RWPE2 (cell line): Measurements from ENCODE around the gene OR9K2.

ENCODE experiments used
- ATAC-seq: fragments of 200-7000 bp; cut with Tn5 transposase; 3 replicates; pipeline ENCODE4 v1.9.1; 2021; ENCODE audit warnings: low read depth
- DNase-seq: peaks from one replicate; pipeline ENCODE4 v3.0.0-alpha.2; 2020; ENCODE audit warnings: low spot score
- H3K27ac ChIP-seq: fragments of 450-650 bp; 2 replicates; pipeline ENCODE4 v1.5.1; 2017; ENCODE audit warnings: mild to moderate bottlenecking; ENCODE audit not compliant: poor library complexity, severe bottlenecking
- H3K27me3 ChIP-seq: fragments of 250-450 bp; sonication (Bioruptor Pico); 2 replicates; pipeline ENCODE4 v1.5.1; 2021; ENCODE audit warnings: mild to moderate bottlenecking, moderate library complexity; ENCODE audit not compliant: insufficient read depth, poor library complexity, severe bottlenecking
- H3K36me3 ChIP-seq: fragments of 250-450 bp; sonication (Bioruptor Pico); 2 replicates; pipeline ENCODE4 v1.5.1; 2020; ENCODE audit warnings: low read depth, mild to moderate bottlenecking, moderate library complexity
- H3K4me1 ChIP-seq: fragments of 250-450 bp; sonication (Bioruptor Pico); 2 replicates; pipeline ENCODE4 v1.5.1; 2021; ENCODE audit warnings: mild to moderate bottlenecking, moderate library complexity; ENCODE audit not compliant: insufficient read depth, poor library complexity, severe bottlenecking
- H3K4me3 ChIP-seq: fragments of 250-450 bp; sonication (Bioruptor Pico); 2 replicates; pipeline ENCODE4 v1.5.1; 2021; ENCODE audit warnings: mild to moderate bottlenecking, moderate library complexity; ENCODE audit not compliant: severe bottlenecking
- H3K9me3 ChIP-seq: fragments of 250-450 bp; sonication (Bioruptor Pico); 2 replicates; pipeline ENCODE4 v1.5.1; 2021; ENCODE audit warnings: mild to moderate bottlenecking, moderate library complexity; ENCODE audit not compliant: severe bottlenecking
- CTCF ChIP-seq: fragments of 450-650 bp; IDR thresholded peaks from one replicate; pipeline ENCODE4 v1.5.1; 2017; ENCODE audit warnings: mild to moderate bottlenecking, moderate library complexity; ENCODE audit not compliant: poor library complexity, severe bottlenecking

Gene OR9K2

DNA sequence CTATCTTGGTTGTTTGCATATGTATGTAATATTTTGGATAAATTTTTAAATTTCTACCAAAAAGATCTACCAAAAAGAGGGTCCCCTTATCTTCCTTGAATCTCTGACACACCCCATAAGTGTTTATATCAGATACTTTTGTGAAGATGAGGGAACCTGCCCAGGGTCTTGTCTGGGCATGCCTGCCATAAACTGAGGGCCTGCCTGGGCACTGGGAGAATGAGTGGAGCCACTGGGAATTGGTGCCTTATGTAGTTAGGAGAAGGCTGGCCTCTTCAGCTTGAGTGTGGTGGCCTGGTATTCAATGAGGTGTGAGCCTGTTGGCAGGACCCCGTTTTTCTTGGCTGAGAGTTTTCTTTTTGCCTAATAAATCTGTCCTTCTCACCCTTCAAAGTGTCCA is 46.5 kb downstream of the OR9K2 start:
- H3K4me3 ChIP-seq = no peak overlapping the region
- peaks cover 8% of the 10 kb centered on the region for H3K27me3 ChIP-seq
- no peaks in the 10 kb centered on the region for H3K36me3 ChIP-seq
- H3K4me1 ChIP-seq = no peaks in the 10 kb centered on the region
- DNase-seq = no peak
- H3K27ac ChIP-seq = no peak overlapping the region
- no peak for TF ChIP-seq CTCF
- ATAC-seq = no peak
- no peaks in the 10 kb centered on the region for H3K9me3 ChIP-seq

DNA sequence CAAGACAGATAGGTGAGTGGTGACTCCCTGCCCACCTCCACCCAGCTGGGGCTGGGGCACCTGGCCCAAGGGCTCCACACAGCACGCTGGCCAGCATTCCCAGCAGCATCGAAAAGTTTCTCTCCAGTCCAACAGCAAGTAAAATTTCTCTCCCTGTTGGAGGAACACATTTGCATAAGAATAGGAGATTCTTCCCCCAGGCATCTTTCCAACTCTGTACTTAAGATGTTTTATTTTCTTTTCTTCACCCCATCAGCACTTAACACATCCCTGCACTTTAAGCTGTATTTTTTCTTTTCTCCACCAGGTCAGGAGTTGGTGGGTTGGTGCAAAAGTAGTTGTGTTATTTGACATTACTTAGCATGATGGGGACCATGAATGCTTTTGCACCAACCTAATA is 47.2 kb downstream of the OR9K2 start:
- no peak for ATAC-seq
- peaks cover 16% of the 10 kb centered on the region for H3K27me3 ChIP-seq
- no peaks in the 10 kb centered on the region for H3K9me3 ChIP-seq
- H3K4me3 ChIP-seq = no peak overlapping the region
- TF ChIP-seq CTCF = no peak
- H3K27ac ChIP-seq = no peak overlapping the region
- H3K36me3 ChIP-seq = no peaks in the 10 kb centered on the region
- no peaks in the 10 kb centered on the region for H3K4me1 ChIP-seq
- DNase-seq = no peak
